HFF-Myc (cell line): ENCODE results near the gene KCNK10.

Source experiments
- DNase-seq: peaks from one replicate; pipeline ENCODE4 v3.0.0-alpha.2; 2011; ENCODE audit warnings: low read depth; ENCODE audit errors: extremely low read depth
- H3K4me3 ChIP-seq: replicated peaks from 2 replicates; pipeline ENCODE4 v1.5.1; 2011; ENCODE audit warnings: low read depth, mild to moderate bottlenecking, control low read depth, low read length
- CTCF ChIP-seq: IDR thresholded peaks from 2 replicates; pipeline ENCODE4 v1.5.1; 2012; ENCODE audit warnings: mild to moderate bottlenecking, low read depth, low read length, control low read depth; ENCODE audit errors: missing control alignments

KCNK10 gene

GRCh38 chr14:88146881-88147649 lies 176.0 kb downstream of the KCNK10 start:
- TF ChIP-seq CTCF, result no peak
- no peak overlapping the region for H3K4me3 ChIP-seq
- no peak for DNase-seq

GRCh38 chr14:88143810-88144209 lies 179.3 kb downstream of the KCNK10 start:
- no peak for TF ChIP-seq CTCF
- DNase-seq, result no peak
- H3K4me3 ChIP-seq, result no peak overlapping the region

GRCh38 chr14:88142997-88143396 lies 180.1 kb downstream of the KCNK10 start:
- no peak for DNase-seq
- no peak for TF ChIP-seq CTCF
- no peak overlapping the region for H3K4me3 ChIP-seq

- TF ChIP-seq CTCF, result no peak
- no peak for DNase-seq
- H3K4me3 ChIP-seq, result no peak overlapping the region
Observed at GRCh38 chr14:88140874-88141273, 182.2 kb downstream of the KCNK10 start.

- no peak overlapping the region for H3K4me3 ChIP-seq
- DNase-seq, result no peak
- no peak for TF ChIP-seq CTCF
Observed at GRCh38 chr14:88137327-88137726, 185.7 kb downstream of the KCNK10 start.
